HEK293T (cell line): ENCODE data around the gene PKNOX2.

Experiments
- ARNT ChIP-seq: fragments of 450-650 bp; IDR thresholded peaks from 2 replicates; pipeline ENCODE4 v1.6.1; 2017; ENCODE audit warnings: mild to moderate bottlenecking
- FOXA1 ChIP-seq: fragments of 450-650 bp; IDR thresholded peaks from 2 replicates; pipeline ENCODE4 v1.6.1; 2016; ENCODE audit warnings: mild to moderate bottlenecking
- FOXK2 ChIP-seq: fragments of 450-650 bp; IDR thresholded peaks from 2 replicates; pipeline ENCODE4 v1.6.1; 2016; ENCODE audit warnings: mild to moderate bottlenecking
- FOXM1 ChIP-seq: fragments of 450-650 bp; IDR thresholded peaks from 2 replicates; pipeline ENCODE4 v1.6.1; 2017; ENCODE audit warnings: mild to moderate bottlenecking, borderline replicate concordance
- L3MBTL2 ChIP-seq: fragments of 450-650 bp; conservative IDR thresholded peaks from 2 replicates; pipeline ENCODE4 v1.6.1; 2016; ENCODE audit warnings: mild to moderate bottlenecking
- NFRKB ChIP-seq: fragments of 450-650 bp; IDR thresholded peaks from 2 replicates; pipeline ENCODE4 v1.6.1; 2016; ENCODE audit warnings: mild to moderate bottlenecking, moderate library complexity
- SP1 ChIP-seq: fragments of 450-650 bp; IDR thresholded peaks from 2 replicates; pipeline ENCODE4 v1.6.1; 2017
- TF ChIP-seq, protein P1 (sequence below): fragments of 450-650 bp; IDR thresholded peaks from 2 replicates; pipeline ENCODE4 v1.6.1; 2016

GRCh38 chr11:125463590-125464269 lies 299.2 kb downstream of the PKNOX2 start:
- no peak for TF ChIP-seq ARNT
- TF ChIP-seq SP1: no peak
- no peak for TF ChIP-seq FOXK2
- TF ChIP-seq FOXM1: no peak
- no peak for TF ChIP-seq L3MBTL2
- TF ChIP-seq NFRKB: no peak
- TF ChIP-seq, protein P1, sequence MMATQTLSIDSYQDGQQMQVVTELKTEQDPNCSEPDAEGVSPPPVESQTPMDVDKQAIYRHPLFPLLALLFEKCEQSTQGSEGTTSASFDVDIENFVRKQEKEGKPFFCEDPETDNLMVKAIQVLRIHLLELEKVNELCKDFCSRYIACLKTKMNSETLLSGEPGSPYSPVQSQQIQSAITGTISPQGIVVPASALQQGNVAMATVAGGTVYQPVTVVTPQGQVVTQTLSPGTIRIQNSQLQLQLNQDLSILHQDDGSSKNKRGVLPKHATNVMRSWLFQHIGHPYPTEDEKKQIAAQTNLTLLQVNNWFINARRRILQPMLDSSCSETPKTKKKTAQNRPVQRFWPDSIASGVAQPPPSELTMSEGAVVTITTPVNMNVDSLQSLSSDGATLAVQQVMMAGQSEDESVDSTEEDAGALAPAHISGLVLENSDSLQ: no peak
- TF ChIP-seq FOXA1: no peak
